ENCODE data around the gene DPP6.

GRCh38 chr7:154676422-154677073, 624.4 kb downstream of the DPP6 start:
- TF ChIP-seq FOXJ3 (CRISPR knock-in tag; IDR thresholded peaks at IDR 0.05; ENCODE audit: borderline replicate concordance) (no peak), CTCF (IDR thresholded peaks at IDR 0.05) (no peak), ZNF138 (CRISPR knock-in tag; conservative IDR thresholded peaks at IDR 0.05) (no peak), ZNF416 (CRISPR knock-in tag; IDR thresholded peaks at IDR 0.05) (no peak)
